K562 (cell line): ENCODE measurements around the gene FOS. TPM values are rescaled to one million over a fixed set of nuclear protein-coding genes. Genes with fewer than 3 reads are reported as not detected.

ENCODE experiments used
- AFF4 ChIP-seq: sonication (generic); formaldehyde crosslinking; IDR thresholded peaks from 2 replicates; pipeline ENCODE4 v1.8.0; 2023; ENCODE audit warnings: mild to moderate bottlenecking, missing genetic modification reagents
- ARHGAP35 ChIP-seq: fragments of 450-650 bp; IDR thresholded peaks from 2 replicates; pipeline ENCODE4 v1.6.1; 2018; ENCODE audit not compliant: partially characterized antibody
- BRD4 ChIP-seq: fragments of 200-600 bp; sonication (generic); IDR thresholded peaks from 2 replicates; pipeline ENCODE4 v1.6.1; 2017; ENCODE audit warnings: inconsistent platforms
- CREBBP ChIP-seq: IDR thresholded peaks from one replicate; pipeline ENCODE4 v1.6.1; 2012; ENCODE audit warnings: low read depth, mild to moderate bottlenecking, control low read depth, inconsistent platforms, low read length
- MBD2 ChIP-seq: sonication (generic); IDR thresholded peaks from 2 replicates; pipeline ENCODE4 v1.6.1; 2016; ENCODE audit warnings: low read depth, borderline replicate concordance
- MEF2D ChIP-seq: conservative IDR thresholded peaks from 2 replicates; pipeline ENCODE4 v1.6.1; 2016; ENCODE audit warnings: low read depth, missing genetic modification characterization, missing compliant biosample characterization
- NELFE ChIP-seq: IDR thresholded peaks from 2 replicates; pipeline ENCODE4 v1.6.1; 2011; ENCODE audit warnings: mild to moderate bottlenecking; ENCODE audit not compliant: insufficient read depth, insufficient read length
- NFXL1 ChIP-seq: fragments of 450-650 bp; formaldehyde crosslinking; IDR thresholded peaks from 2 replicates; pipeline ENCODE4 v1.4.0; 2021; ENCODE audit warnings: mild to moderate bottlenecking
- NR4A1 ChIP-seq, 2 experiments: fragments of 250-450 bp in 1 of 2; fragments of 450-650 bp in 1 of 2; sonication (Bioruptor Pico) in 1 of 2; IDR thresholded peaks; 2 replicates each; pipeline versions ENCODE4 v1.4.0 to v1.6.1; 2016 to 2020; ENCODE audit warnings: mild to moderate bottlenecking in 2 of 2, missing compliant biosample characterization in 1 of 2, missing genetic modification characterization in 1 of 2, moderate library complexity in 1 of 2
- RAD51 ChIP-seq: fragments of 450-650 bp; IDR thresholded peaks from 2 replicates; pipeline ENCODE4 v1.7.1; 2016; ENCODE audit warnings: low read depth, mild to moderate bottlenecking, borderline replicate concordance
- SIN3B ChIP-seq: fragments of 450-650 bp; IDR thresholded peaks from 2 replicates; pipeline ENCODE4 v1.6.1; 2017; ENCODE audit warnings: low read depth, mild to moderate bottlenecking, moderate library complexity
- TEAD2 ChIP-seq: fragments of 450-650 bp; IDR thresholded peaks from 2 replicates; pipeline ENCODE4 v1.6.1; 2016; ENCODE audit warnings: missing genetic modification characterization, control low read depth, missing compliant biosample characterization
- TGIF2 ChIP-seq: sonication (generic); formaldehyde crosslinking; IDR thresholded peaks from 2 replicates; pipeline ENCODE4 v1.8.1; 2022; ENCODE audit warnings: mild to moderate bottlenecking, missing genetic modification reagents, moderate library complexity
- UBTF ChIP-seq, 2 experiments: IDR thresholded peaks; 2 replicates each; pipeline ENCODE4 v1.6.1; 2012; ENCODE audit warnings: improper control_type of control experiment in 2 of 2, low read depth in 2 of 2, low read length in 2 of 2, borderline replicate concordance in 1 of 2
- ZBED1 ChIP-seq: IDR thresholded peaks from 2 replicates; pipeline ENCODE4 v1.6.1; 2014
- ZBTB43 ChIP-seq: sonication (generic); formaldehyde crosslinking; IDR thresholded peaks from 2 replicates; pipeline ENCODE4 v1.8.0; 2023; ENCODE audit warnings: mild to moderate bottlenecking, missing genetic modification reagents
- ZNF24 ChIP-seq: fragments of 450-650 bp; IDR thresholded peaks from 2 replicates; pipeline ENCODE4 v1.6.1; 2016
- ZSCAN29 ChIP-seq: fragments of 450-650 bp; IDR thresholded peaks from 2 replicates; pipeline ENCODE4 v1.6.1; 2017
- polyA plus RNA-seq, 8 experiments: library from polyadenylated mRNA; depleted of rRNA in 4 of 8; stranded (reverse) in 5 of 8; unstranded in 3 of 8; fragments of >200 nt; fragmentation: Nextera tagmentation in 2 of 8; fragmentation: Illumina TruSeq in 1 of 8; extraction: Ambion mirVana in 2 of 8; extraction: Trizol in 1 of 8; gene quantifications; 2 replicates each; pipeline versions ENCODE4 v1.2.1 to v1.2.3, GENCODE V29; 2011 to 2014; ENCODE audit warnings: inconsistent platforms in 1 of 8, missing spikeins in 1 of 8
- total RNA-seq, 7 experiments: library from RNA; depleted of rRNA in 6 of 7; stranded (reverse); fragments of >200 nt in 6 of 7; fragmentation: Illumina TruSeq in 2 of 7; extraction: Trizol in 2 of 7; gene quantifications; 2 replicates each; pipeline versions ENCODE4 v1.2.1 to v1.2.3, GENCODE V29; 2011 to 2021; ENCODE audit warnings: low replicate concordance in 1 of 7
- TF ChIP-seq, protein P1 (sequence below): IDR thresholded peaks from 2 replicates; pipeline ENCODE4 v1.6.1; 2011; ENCODE audit warnings: borderline replicate concordance, low read depth, mild to moderate bottlenecking, moderate library complexity, low read length; ENCODE audit not compliant: insufficient read depth, poor library complexity, severe bottlenecking

FOS gene
- total and polyA plus RNA-seq, 9 of the 15 experiments (the other 6 are each of a cell fraction or from before 2014, with no cell fraction given): 0.54 to 13.8 (median 8.9) TPM

- TF ChIP-seq NR4A1 (CRISPR knock-in tag; IDR thresholded peaks at IDR 0.05) (no peak), NR4A1 (tag; IDR thresholded peaks at IDR 0.05) (no peak), RAD51 (peak; percentile 94), NFXL1 (CRISPR knock-in tag) (no peak), UBTF (IDR thresholded peaks at IDR 0.05; ENCODE audit: borderline replicate concordance in 1 of 2, low read depth in 2 of 2, low read length in 2 of 2) (no peak), ZBED1 (no peak), SIN3B (no peak), MBD2 (peak; percentile 54), AFF4 (CRISPR knock-in tag) (0 out of 2 replicates have a peak, but pooled peaks have one; percentile 58), BRD4 (no peak), ARHGAP35 (no peak), TEAD2 (tag) (no peak), CREBBP (no peak), TGIF2 (CRISPR knock-in tag) (no peak), MEF2D (tag) (no peak), ZSCAN29 (no peak), NELFE (no peak), ZNF24 (no peak), ZBTB43 (CRISPR knock-in tag) (no peak)
- TF ChIP-seq, protein P1, sequence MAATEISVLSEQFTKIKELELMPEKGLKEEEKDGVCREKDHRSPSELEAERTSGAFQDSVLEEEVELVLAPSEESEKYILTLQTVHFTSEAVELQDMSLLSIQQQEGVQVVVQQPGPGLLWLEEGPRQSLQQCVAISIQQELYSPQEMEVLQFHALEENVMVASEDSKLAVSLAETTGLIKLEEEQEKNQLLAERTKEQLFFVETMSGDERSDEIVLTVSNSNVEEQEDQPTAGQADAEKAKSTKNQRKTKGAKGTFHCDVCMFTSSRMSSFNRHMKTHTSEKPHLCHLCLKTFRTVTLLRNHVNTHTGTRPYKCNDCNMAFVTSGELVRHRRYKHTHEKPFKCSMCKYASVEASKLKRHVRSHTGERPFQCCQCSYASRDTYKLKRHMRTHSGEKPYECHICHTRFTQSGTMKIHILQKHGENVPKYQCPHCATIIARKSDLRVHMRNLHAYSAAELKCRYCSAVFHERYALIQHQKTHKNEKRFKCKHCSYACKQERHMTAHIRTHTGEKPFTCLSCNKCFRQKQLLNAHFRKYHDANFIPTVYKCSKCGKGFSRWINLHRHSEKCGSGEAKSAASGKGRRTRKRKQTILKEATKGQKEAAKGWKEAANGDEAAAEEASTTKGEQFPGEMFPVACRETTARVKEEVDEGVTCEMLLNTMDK: no peak
Measured at GRCh38 chr14:75258803-75259509, 19.7 kb upstream of the FOS start (continued).
